Tibial nerve (tissue), 4 donors: ENCODE results near the gene AK9.

ENCODE experiments used
- CTCF ChIP-seq, 5 experiments: fragments of 200-600 bp in 3 of 5; fragments of 450-650 bp in 2 of 5; sonication (generic) in 3 of 5; IDR thresholded peaks; one replicate each; pipeline ENCODE4 v1.5.1; 2016 to 2019; ENCODE audit warnings: antibody characterized with exemption in 5 of 5, mild to moderate bottlenecking in 3 of 5, moderate library complexity in 2 of 5
- EP300 ChIP-seq, 2 donors: sonication (generic); formaldehyde crosslinking; IDR thresholded peaks; one replicate each; pipeline ENCODE4 v1.6.1; 2017; ENCODE audit warnings: antibody characterized with exemption in 2 of 2, mild to moderate bottlenecking in 1 of 2
- POLR2A ChIP-seq, 2 donors: fragments of 450-650 bp; IDR thresholded peaks; one replicate each; pipeline ENCODE4 v1.6.1; 2017; ENCODE audit warnings: antibody characterized with exemption in 2 of 2, mild to moderate bottlenecking in 2 of 2, moderate library complexity in 2 of 2

GRCh38 chr6:109678240-109678639 lies 12.8 kb downstream of the AK9 start:
- no peak for TF ChIP-seq POLR2A (IDR thresholded peaks at IDR 0.05)
- no peak for TF ChIP-seq CTCF (IDR thresholded peaks at IDR 0.05)
- TF ChIP-seq EP300 (IDR thresholded peaks at IDR 0.05), result no peak
